ENCODE measurements around the gene SSBP3.

- TF ChIP-seq CTCF (IDR thresholded peaks at IDR 0.05; ENCODE audit: borderline replicate concordance, extremely low read depth, low read length, poor library complexity, severe bottlenecking), result no peak
- TF ChIP-seq EZH2 (IDR thresholded peaks at IDR 0.05; ENCODE audit: borderline replicate concordance, low read depth, low read length, severe bottlenecking), result no peak
These were observed 20.5 kb downstream of the SSBP3 start for GRCh38 chr1:54385727-54386022.

Data from DND-41 (cell line).